ENCODE results near the gene CDYL. TPM values are rescaled to one million over a fixed set of nuclear protein-coding genes. Genes with fewer than 3 reads are reported as not detected.

The CDYL gene
- total RNA-seq, 3 donors from 2014 or later, result 58.9 to 74.9 (median 71.9) TPM

DNA sequence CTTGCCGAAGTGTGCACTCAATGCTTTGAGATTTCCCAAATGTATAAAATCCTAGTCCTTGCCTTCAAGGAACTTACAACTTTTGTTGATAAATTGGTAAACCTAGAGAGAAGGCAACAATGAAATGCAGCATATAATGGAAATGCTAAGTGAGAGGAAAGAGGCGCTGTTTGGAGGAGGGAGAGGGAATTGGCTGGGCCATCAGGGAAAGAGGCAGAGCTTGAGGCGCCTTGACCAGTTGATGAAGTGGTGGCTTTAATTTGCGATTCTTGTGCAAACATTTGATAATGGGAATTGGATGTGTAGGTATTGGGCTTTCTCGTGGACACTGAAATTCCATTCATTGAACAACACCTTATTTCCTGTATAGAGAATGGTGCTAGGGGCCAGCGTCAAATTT, 1.9 kb upstream of the CDYL start:
- intact Hi-C loops (cut with DNase I, micrococcal nuclease), result no loop called here
- Histone ChIP-seq H3K4me3 (no peak overlapping the region), H3K36me3 (ENCODE audit: low read depth) (no peaks in the 10 kb centered on the region), H3K4me1 (ENCODE audit: low read depth) (peaks cover 5% of the 10 kb centered on the region), H3K9me3 (no peaks in the 10 kb centered on the region)
- TF ChIP-seq, protein P1, sequence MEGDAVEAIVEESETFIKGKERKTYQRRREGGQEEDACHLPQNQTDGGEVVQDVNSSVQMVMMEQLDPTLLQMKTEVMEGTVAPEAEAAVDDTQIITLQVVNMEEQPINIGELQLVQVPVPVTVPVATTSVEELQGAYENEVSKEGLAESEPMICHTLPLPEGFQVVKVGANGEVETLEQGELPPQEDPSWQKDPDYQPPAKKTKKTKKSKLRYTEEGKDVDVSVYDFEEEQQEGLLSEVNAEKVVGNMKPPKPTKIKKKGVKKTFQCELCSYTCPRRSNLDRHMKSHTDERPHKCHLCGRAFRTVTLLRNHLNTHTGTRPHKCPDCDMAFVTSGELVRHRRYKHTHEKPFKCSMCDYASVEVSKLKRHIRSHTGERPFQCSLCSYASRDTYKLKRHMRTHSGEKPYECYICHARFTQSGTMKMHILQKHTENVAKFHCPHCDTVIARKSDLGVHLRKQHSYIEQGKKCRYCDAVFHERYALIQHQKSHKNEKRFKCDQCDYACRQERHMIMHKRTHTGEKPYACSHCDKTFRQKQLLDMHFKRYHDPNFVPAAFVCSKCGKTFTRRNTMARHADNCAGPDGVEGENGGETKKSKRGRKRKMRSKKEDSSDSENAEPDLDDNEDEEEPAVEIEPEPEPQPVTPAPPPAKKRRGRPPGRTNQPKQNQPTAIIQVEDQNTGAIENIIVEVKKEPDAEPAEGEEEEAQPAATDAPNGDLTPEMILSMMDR (IDR thresholded peaks at IDR 0.05), result no peak
- ATAC-seq, result no peak
- DNase-seq, result no peak

DNA sequence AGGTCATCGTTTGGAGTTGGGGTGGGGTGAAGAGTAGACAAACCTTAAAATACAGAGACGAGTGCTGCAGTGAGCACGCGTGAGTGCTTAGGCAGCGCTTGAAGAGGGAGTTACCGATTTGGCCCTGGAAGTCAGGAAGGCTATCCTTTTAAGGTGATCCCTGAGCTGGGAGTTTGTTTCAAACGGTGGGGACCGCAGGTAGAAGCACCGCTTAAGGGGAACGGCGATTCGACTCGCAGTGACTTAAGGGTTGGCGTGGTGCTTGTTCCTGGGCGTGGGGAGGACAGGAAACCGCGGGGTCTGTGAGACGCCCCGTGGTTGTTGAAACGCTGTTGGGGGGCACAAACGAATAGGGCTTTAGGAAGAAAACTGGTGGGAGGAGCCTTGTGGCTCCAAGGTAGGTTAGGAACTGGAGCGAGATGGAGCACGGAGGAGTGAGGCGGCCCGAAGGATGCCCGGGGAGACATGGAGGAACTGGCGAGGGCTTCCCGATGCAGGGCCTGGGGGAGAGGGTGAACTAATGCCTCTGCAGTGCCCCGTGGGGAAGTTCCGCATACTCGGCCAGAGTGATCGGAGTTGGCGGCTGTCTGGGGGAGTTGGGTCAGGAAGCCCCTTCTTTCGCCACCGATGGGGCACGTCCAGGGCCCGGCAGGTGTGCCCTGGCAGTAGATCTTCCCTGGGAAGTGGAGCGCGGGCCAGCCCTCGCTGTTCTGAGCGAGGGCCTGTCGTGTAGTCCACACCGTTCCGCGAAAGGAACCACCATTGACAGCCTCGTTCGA, 1.3 kb upstream of the CDYL start:
- peak in 1 of 3 donors; percentile 75 for DNase-seq

DNA sequence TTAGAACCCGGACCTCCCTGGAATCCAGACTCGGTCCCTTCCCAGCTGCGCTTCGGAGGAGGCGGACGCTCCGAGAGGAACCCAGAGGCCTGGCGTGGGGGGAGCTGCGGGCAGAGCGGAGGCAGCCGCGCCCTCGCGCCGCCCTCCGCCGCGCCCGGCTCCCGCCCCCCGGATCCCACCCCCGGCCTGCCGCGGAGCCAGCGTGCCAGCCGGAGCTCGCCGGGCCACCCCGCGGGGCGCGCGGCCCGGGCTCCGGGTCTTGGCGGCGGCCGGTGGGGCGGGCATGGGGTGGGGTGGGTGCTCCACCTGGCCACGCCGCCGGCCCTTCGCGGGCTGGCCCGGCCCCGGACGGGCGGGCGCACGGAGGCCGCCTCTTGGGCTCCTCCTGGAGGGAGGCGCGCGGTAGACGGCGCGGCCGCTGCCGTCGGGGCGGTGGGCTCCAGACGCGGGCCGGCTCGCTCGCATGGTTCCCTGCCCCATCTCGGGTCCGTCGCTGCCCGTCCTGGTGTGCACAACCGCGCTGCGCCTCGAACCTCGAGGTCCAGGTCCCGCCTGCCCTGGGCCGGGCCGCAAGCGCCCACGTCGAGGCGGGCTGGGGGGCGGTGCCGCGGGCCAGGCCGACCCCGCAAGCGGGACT, 592 bp upstream of the CDYL start:
- no peaks in the 10 kb centered on the region for H3K9me3 ChIP-seq
- H3K4me1 ChIP-seq (ENCODE audit: low read depth), result peaks cover 8% of the 10 kb centered on the region
- ATAC-seq (peak; percentile 87), DNase-seq (peak; percentile 84 to 91 (median 88))
- no peaks in the 10 kb centered on the region for H3K36me3 ChIP-seq (ENCODE audit: low read depth)
- intact Hi-C loops (cut with DNase I, micrococcal nuclease), result no loop called here
- TF ChIP-seq, protein P1 (IDR thresholded peaks at IDR 0.05), result peak; percentile 19
- peak overlapping the region; percentile 18 for H3K4me3 ChIP-seq

More for the DNA sequence above, 1.3 kb upstream of the CDYL start:
- Histone ChIP-seq H3K9me3 (no peaks in the 10 kb centered on the region), H3K4me3 (no peak overlapping the region), H3K4me1 (ENCODE audit: low read depth) (peaks cover 5% of the 10 kb centered on the region), H3K36me3 (ENCODE audit: low read depth) (no peaks in the 10 kb centered on the region)
- intact Hi-C loops (cut with DNase I, micrococcal nuclease), result no loop called here
- TF ChIP-seq, protein P1 (IDR thresholded peaks at IDR 0.05), result no peak
- ATAC-seq, result peak; percentile 7

DNA sequence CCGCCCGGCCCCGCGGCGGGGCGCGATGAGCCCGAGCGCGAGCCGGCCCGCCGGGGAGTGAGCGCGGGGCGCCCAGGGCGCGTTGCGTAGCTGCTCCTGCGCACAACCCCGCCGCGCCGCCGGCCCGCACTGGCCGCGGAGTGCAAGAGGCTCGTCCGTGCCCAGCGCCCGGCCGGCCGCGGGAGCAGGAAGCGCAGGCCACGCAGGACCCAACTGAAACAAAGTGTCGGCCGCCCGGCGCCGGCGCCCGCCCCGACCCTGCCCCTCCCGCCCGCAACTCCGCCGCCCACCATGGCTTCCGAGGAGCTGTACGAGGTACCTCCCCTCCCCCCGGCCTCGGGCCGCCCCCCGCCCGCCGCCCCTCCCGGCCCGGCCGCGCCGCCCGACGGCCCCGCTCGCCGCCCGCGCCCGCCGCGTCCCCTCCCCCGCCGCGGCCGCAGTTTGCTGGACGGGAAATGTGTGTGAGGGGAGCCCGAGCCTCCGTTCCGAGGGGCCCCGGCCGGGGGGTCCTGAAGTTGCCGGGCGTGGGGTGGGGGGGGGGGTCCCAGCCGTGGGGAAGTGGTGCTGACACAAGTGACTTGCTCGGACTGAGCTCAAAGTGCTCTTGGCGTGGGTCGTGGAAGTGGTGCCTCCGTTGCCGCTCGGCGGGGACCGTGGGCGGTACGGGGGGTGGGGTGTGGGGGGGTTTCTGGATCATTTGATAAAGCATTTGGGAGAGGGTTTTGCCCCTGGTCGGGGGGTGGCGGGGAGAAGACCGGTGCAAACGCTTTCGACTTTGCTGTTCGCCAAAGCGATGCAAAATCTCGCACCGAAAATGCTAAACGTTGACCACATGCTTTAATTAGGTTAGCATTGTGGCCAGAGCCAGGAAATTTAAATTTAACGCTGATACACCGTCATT, 539 bp downstream of the CDYL start:
- Histone ChIP-seq H3K4me3 (peak overlapping the region; percentile 80), H3K9me3 (no peaks in the 10 kb centered on the region), H3K4me1 (ENCODE audit: low read depth) (peaks cover 12% of the 10 kb centered on the region), H3K36me3 (ENCODE audit: low read depth) (no peaks in the 10 kb centered on the region)
- TF ChIP-seq, protein P1 (IDR thresholded peaks at IDR 0.05), result no peak
- DNase-seq, result peak; percentile 52 to 74 (median 64)
- intact Hi-C loops (cut with DNase I, micrococcal nuclease), result no loop called here
- ATAC-seq, result no peak

DNA sequence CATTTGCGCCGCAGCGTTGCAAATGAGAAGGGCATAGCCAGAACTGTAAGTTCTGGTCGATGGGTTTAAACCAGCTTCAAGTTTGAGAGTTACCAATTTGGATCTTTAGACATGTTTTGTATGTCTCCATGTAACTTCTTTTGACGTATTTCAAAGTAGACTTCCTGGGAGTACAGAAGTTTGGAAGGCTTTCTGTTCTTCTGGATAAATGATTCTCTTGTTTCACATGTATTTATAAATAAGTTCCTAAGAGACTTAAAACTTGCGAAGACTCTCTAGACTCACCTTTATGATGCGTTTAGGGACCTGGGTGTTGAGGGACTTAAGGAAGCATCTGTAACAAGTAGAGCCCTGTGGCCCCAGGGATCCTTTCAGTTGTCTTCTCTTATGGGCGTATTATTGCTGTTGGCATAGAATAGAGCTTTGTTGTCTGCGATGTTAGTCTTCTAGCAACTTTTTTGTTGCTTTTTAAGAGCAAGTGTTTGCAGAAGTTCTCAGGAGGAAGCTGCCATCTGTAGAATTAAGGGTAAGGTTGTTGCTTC, 1.3 kb downstream of the CDYL start:
- Histone ChIP-seq H3K4me1 (ENCODE audit: low read depth) (peaks cover 20% of the 10 kb centered on the region), H3K4me3 (peak overlapping the region; percentile 80), H3K9me3 (no peaks in the 10 kb centered on the region), H3K36me3 (ENCODE audit: low read depth) (no peaks in the 10 kb centered on the region)
- ATAC-seq (no peak), DNase-seq (peak in 1 of 3 donors; percentile 26)
- intact Hi-C loops (cut with DNase I, micrococcal nuclease), result no loop called here
- TF ChIP-seq, protein P1 (IDR thresholded peaks at IDR 0.05), result no peak
